Nephron (organoid): ENCODE measurements around the gene CLPTM1L.

ENCODE experiments used
- H3K27ac Mint-ChIP-seq, 3 experiments: 2 replicates each; pipeline ENCODE4 v1.8.0; 2020; ENCODE audit warnings: mixed read lengths in 3 of 3, mild to moderate bottlenecking in 2 of 3, moderate library complexity in 1 of 3
- H3K27me3 Mint-ChIP-seq: 2 replicates; pipeline ENCODE4 v1.8.0; 2021; ENCODE audit warnings: low read depth, mild to moderate bottlenecking, moderate library complexity, mixed read lengths
- H3K36me3 Mint-ChIP-seq: 2 replicates; pipeline ENCODE4 v1.8.0; 2020; ENCODE audit warnings: low read depth, mixed read lengths
- H3K4me1 Mint-ChIP-seq: 2 replicates; pipeline ENCODE4 v1.8.0; 2020; ENCODE audit warnings: mixed read lengths
- H3K4me3 Mint-ChIP-seq, 3 experiments: 2 replicates each; pipeline ENCODE4 v1.8.0; 2020; ENCODE audit warnings: mild to moderate bottlenecking in 3 of 3, mixed read lengths in 3 of 3, moderate library complexity in 2 of 3
- H3K9me3 Mint-ChIP-seq: 2 replicates; pipeline ENCODE4 v1.8.0; 2020; ENCODE audit warnings: mixed read lengths
- CTCF ChIP-seq, 3 experiments: fragments of 200-600 bp; sonication (generic); IDR thresholded peaks; one replicate each; pipeline ENCODE4 v1.5.0; 2021; ENCODE audit warnings: antibody characterized with exemption in 3 of 3; ENCODE audit not compliant: unreplicated experiment in 3 of 3

The CLPTM1L gene

GRCh38 chr5:1273745-1274144 lies 71.2 kb downstream of the CLPTM1L start:
- Mint-ChIP-seq H3K4me3 (no peak overlapping the region), H3K36me3 (no peaks in the 10 kb centered on the region), H3K4me1 (no peaks in the 10 kb centered on the region), H3K9me3 (no peaks in the 10 kb centered on the region), H3K27ac (no peak overlapping the region), H3K27me3 (peaks cover 4% of the 10 kb centered on the region)
- no peak for TF ChIP-seq CTCF (IDR thresholded peaks at IDR 0.05; ENCODE audit: unreplicated experiment in 3 of 3)

- Mint-ChIP-seq H3K27ac (no peak overlapping the region), H3K4me1 (no peaks in the 10 kb centered on the region), H3K27me3 (peaks cover 4% of the 10 kb centered on the region), H3K36me3 (no peaks in the 10 kb centered on the region), H3K9me3 (no peaks in the 10 kb centered on the region), H3K4me3 (no peak overlapping the region)
- TF ChIP-seq CTCF (IDR thresholded peaks at IDR 0.05; ENCODE audit: unreplicated experiment in 3 of 3) = no peak
Observed at GRCh38 chr5:1272201-1272600, 72.7 kb downstream of the CLPTM1L start.

GRCh38 chr5:1270933-1271914 lies 73.7 kb downstream of the CLPTM1L start:
- no peak for TF ChIP-seq CTCF (IDR thresholded peaks at IDR 0.05; ENCODE audit: unreplicated experiment in 3 of 3)
- no peaks in the 10 kb centered on the region for H3K9me3 Mint-ChIP-seq
- no peak overlapping the region for H3K4me3 Mint-ChIP-seq
- no peaks in the 10 kb centered on the region for H3K4me1 Mint-ChIP-seq
- no peak overlapping the region for H3K27ac Mint-ChIP-seq
- H3K27me3 Mint-ChIP-seq = peaks cover 3% of the 10 kb centered on the region
- no peaks in the 10 kb centered on the region for H3K36me3 Mint-ChIP-seq

- Mint-ChIP-seq H3K4me3 (no peak overlapping the region), H3K9me3 (no peaks in the 10 kb centered on the region), H3K4me1 (no peaks in the 10 kb centered on the region), H3K27ac (no peak overlapping the region), H3K36me3 (no peaks in the 10 kb centered on the region), H3K27me3 (no peaks in the 10 kb centered on the region)
- TF ChIP-seq CTCF (IDR thresholded peaks at IDR 0.05; ENCODE audit: unreplicated experiment in 3 of 3) = no peak
Observed at GRCh38 chr5:1270426-1270825, 74.5 kb downstream of the CLPTM1L start.

GRCh38 chr5:1268666-1269065 lies 76.2 kb downstream of the CLPTM1L start:
- H3K9me3 Mint-ChIP-seq = no peaks in the 10 kb centered on the region
- no peak overlapping the region for H3K4me3 Mint-ChIP-seq
- H3K27ac Mint-ChIP-seq = no peak overlapping the region
- H3K36me3 Mint-ChIP-seq = no peaks in the 10 kb centered on the region
- H3K27me3 Mint-ChIP-seq = no peaks in the 10 kb centered on the region
- H3K4me1 Mint-ChIP-seq = no peaks in the 10 kb centered on the region
- no peak for TF ChIP-seq CTCF (IDR thresholded peaks at IDR 0.05; ENCODE audit: unreplicated experiment in 3 of 3)

GRCh38 chr5:1268056-1268455 lies 76.8 kb downstream of the CLPTM1L start:
- Mint-ChIP-seq H3K27ac (no peak overlapping the region), H3K9me3 (no peaks in the 10 kb centered on the region), H3K4me1 (no peaks in the 10 kb centered on the region), H3K27me3 (peaks cover 4% of the 10 kb centered on the region), H3K36me3 (no peaks in the 10 kb centered on the region), H3K4me3 (no peak overlapping the region)
- no peak for TF ChIP-seq CTCF (IDR thresholded peaks at IDR 0.05; ENCODE audit: unreplicated experiment in 3 of 3)
